ENCODE measurements around the gene SLC6A7.

Gene SLC6A7

GRCh38 chr5:150249744-150250143, 59.9 kb downstream of the SLC6A7 start:
- TF ChIP-seq CTCF (IDR thresholded peaks at IDR 0.05): no peak

- no peak for TF ChIP-seq CTCF (IDR thresholded peaks at IDR 0.05)
Observed at GRCh38 chr5:150251504-150251903, 61.6 kb downstream of the SLC6A7 start.

GRCh38 chr5:150252489-150252888, 62.6 kb downstream of the SLC6A7 start:
- no peak for TF ChIP-seq CTCF (IDR thresholded peaks at IDR 0.05)

- no peak for TF ChIP-seq CTCF (IDR thresholded peaks at IDR 0.05)
Observed at GRCh38 chr5:150253416-150254208, 63.8 kb downstream of the SLC6A7 start.

GRCh38 chr5:150254363-150254762, 64.5 kb downstream of the SLC6A7 start:
- TF ChIP-seq CTCF (IDR thresholded peaks at IDR 0.05): no peak

- TF ChIP-seq CTCF (IDR thresholded peaks at IDR 0.05): no peak
Observed at GRCh38 chr5:150254774-150255173, 64.9 kb downstream of the SLC6A7 start.

GRCh38 chr5:150255659-150256409, 66.0 kb downstream of the SLC6A7 start:
- TF ChIP-seq CTCF (IDR thresholded peaks at IDR 0.05): no peak
